Neural cell (in vitro differentiated cells): ENCODE results near the gene AK5.

Experiments
- EP300 ChIP-seq: fragments of 450-650 bp; conservative IDR thresholded peaks from 2 replicates; pipeline ENCODE4 v1.6.1; 2014; ENCODE audit warnings: antibody characterized with exemption, mild to moderate bottlenecking, moderate library complexity; ENCODE audit not compliant: poor library complexity, severe bottlenecking
- EZH2 ChIP-seq: fragments of 200-600, 300-800 bp; shearing (Covaris generic), sonication (generic); IDR thresholded peaks from 2 replicates; pipeline ENCODE4 v1.6.1; 2014; ENCODE audit warnings: antibody characterized with exemption, low read length, borderline replicate concordance, mild to moderate bottlenecking; ENCODE audit not compliant: insufficient read depth, poor library complexity, severe bottlenecking
- MXI1 ChIP-seq: fragments of 450-650 bp; conservative IDR thresholded peaks from 2 replicates; pipeline ENCODE4 v1.6.1; 2014; ENCODE audit warnings: antibody characterized with exemption, mild to moderate bottlenecking; ENCODE audit not compliant: poor library complexity, severe bottlenecking
- POLR2AphosphoS5 ChIP-seq: IDR thresholded peaks from 2 replicates; pipeline ENCODE4 v1.6.1; 2012
- RAD21 ChIP-seq: fragments of 450-650 bp; conservative IDR thresholded peaks from 2 replicates; pipeline ENCODE4 v1.6.1; 2014; ENCODE audit warnings: antibody characterized with exemption, mild to moderate bottlenecking, moderate library complexity
- TAF1 ChIP-seq: IDR thresholded peaks from 2 replicates; pipeline ENCODE4 v1.6.1; 2012; ENCODE audit warnings: low read depth
- TF ChIP-seq, protein P1 (sequence below): fragments of 450-650 bp; IDR thresholded peaks from 2 replicates; pipeline ENCODE4 v1.5.1; 2014; ENCODE audit warnings: antibody characterized with exemption, mild to moderate bottlenecking, moderate library complexity; ENCODE audit not compliant: poor library complexity, severe bottlenecking
- TF ChIP-seq, protein P2 (sequence below): IDR thresholded peaks from 2 replicates; pipeline ENCODE4 v1.6.1; 2012; ENCODE audit warnings: borderline replicate concordance

DNA sequence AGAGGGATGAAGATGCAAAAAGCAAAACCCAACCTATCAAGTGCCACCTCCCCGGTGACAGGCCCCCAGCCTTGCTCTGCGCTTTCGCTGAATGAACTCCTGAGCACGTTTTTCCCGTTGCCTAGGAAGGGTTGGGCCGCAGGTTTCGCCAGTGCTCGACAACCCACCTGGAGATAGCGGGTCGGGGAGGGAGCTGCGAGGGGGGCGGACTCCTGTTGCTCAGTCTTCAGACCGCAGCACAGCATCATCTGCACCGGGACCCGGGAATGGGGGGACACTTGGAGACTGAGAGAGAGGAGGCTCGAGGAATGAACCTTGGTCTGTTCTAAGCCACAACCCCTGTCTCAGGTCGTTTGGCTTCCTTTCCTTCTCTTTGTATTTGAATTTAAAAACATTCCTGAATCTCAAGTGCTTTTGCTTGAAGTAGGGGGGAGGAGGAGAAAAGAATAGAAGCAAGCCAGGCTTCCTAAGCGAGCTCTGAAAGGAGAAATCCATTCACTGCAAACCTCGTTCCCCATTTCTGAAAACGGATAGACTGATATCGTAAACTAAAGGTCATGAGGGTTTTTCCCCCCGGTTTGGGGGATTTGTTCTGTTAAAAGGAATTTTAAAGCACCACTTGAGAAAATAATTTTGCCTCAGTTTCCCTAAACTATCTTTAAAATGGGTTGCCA, 1.2 kb downstream of the AK5 start:
- TF ChIP-seq, protein P1, sequence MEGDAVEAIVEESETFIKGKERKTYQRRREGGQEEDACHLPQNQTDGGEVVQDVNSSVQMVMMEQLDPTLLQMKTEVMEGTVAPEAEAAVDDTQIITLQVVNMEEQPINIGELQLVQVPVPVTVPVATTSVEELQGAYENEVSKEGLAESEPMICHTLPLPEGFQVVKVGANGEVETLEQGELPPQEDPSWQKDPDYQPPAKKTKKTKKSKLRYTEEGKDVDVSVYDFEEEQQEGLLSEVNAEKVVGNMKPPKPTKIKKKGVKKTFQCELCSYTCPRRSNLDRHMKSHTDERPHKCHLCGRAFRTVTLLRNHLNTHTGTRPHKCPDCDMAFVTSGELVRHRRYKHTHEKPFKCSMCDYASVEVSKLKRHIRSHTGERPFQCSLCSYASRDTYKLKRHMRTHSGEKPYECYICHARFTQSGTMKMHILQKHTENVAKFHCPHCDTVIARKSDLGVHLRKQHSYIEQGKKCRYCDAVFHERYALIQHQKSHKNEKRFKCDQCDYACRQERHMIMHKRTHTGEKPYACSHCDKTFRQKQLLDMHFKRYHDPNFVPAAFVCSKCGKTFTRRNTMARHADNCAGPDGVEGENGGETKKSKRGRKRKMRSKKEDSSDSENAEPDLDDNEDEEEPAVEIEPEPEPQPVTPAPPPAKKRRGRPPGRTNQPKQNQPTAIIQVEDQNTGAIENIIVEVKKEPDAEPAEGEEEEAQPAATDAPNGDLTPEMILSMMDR = no peak
- no peak for TF ChIP-seq POLR2AphosphoS5
- peak; percentile 37 for TF ChIP-seq MXI1
- TF ChIP-seq, protein P2, sequence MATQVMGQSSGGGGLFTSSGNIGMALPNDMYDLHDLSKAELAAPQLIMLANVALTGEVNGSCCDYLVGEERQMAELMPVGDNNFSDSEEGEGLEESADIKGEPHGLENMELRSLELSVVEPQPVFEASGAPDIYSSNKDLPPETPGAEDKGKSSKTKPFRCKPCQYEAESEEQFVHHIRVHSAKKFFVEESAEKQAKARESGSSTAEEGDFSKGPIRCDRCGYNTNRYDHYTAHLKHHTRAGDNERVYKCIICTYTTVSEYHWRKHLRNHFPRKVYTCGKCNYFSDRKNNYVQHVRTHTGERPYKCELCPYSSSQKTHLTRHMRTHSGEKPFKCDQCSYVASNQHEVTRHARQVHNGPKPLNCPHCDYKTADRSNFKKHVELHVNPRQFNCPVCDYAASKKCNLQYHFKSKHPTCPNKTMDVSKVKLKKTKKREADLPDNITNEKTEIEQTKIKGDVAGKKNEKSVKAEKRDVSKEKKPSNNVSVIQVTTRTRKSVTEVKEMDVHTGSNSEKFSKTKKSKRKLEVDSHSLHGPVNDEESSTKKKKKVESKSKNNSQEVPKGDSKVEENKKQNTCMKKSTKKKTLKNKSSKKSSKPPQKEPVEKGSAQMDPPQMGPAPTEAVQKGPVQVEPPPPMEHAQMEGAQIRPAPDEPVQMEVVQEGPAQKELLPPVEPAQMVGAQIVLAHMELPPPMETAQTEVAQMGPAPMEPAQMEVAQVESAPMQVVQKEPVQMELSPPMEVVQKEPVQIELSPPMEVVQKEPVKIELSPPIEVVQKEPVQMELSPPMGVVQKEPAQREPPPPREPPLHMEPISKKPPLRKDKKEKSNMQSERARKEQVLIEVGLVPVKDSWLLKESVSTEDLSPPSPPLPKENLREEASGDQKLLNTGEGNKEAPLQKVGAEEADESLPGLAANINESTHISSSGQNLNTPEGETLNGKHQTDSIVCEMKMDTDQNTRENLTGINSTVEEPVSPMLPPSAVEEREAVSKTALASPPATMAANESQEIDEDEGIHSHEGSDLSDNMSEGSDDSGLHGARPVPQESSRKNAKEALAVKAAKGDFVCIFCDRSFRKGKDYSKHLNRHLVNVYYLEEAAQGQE = no peak
- TF ChIP-seq EZH2 = no peak
- TF ChIP-seq EP300 = no peak
- no peak for TF ChIP-seq TAF1
- TF ChIP-seq RAD21 = no peak
